Measurements from ENCODE around the gene STK10. TPM values are rescaled to one million over a fixed set of nuclear protein-coding genes. Genes with fewer than 3 reads are reported as not detected.
A peak's percentile ranks its signal among the peaks of the same experiment; 100 is the strongest.

STK10 gene
- total and polyA plus RNA-seq, 9 of the 15 experiments (the other 6 are each of a cell fraction or from before 2014, with no cell fraction given): 0.30 to 6.7 (median 2.4) TPM

GRCh38 chr5:172045315-172045632 lies 142.8 kb downstream of the STK10 start:
- H3K4me1 ChIP-seq (replicated peaks in 1 of 2; ENCODE audit: control insufficient read depth in 2 of 2, insufficient read depth in 2 of 2, low read length in 2 of 2): peaks cover 0 to 3% of the 10 kb centered on the region in 2 experiments; a peak in 2 of 5 replicates
- no peaks in the 10 kb centered on the region for H3K36me3 ChIP-seq (ENCODE audit: control insufficient read depth, insufficient read depth, low read length)
- whole genome bisulfite sequencing (ENCODE audit: insufficient coverage, low coverage, missing lambda C conversion rate): 37% methylated on average over 7 of the region's 7 CpGs
- H3K4me2 ChIP-seq (ENCODE audit: insufficient read depth, low read length): no peak overlapping the region
- H3K9ac ChIP-seq (ENCODE audit: insufficient read depth in 1 of 2, low read depth in 2 of 2, low read length in 2 of 2): no peak overlapping the region
- CTCF ChIA-PET (ENCODE audit: low intra/inter-chr PET ratio): interaction anchor here (0.8 kb wide), 1 partner anchor 12 kb away, joined by 3 read pairs; no protein-coding TSS in a partner anchor
- no peak for ATAC-seq
- DNase-seq (ENCODE audit: extremely low read depth in 1 of 4, low spot score in 3 of 4): no peak
- POLR2A ChIA-PET: interaction anchor here (1.0 kb wide), 1 partner anchor 39 kb away, joined by 3 read pairs; the partner anchor contains the start of gene FBXW11
- H2AFZ ChIP-seq (ENCODE audit: low read depth, low read length): no peak overlapping the region
- H4K20me1 ChIP-seq (replicated peaks; ENCODE audit: control insufficient read depth, insufficient read depth, low read length): no peaks in the 10 kb centered on the region
- TF ChIP-seq CEBPB (tag; IDR thresholded peaks at IDR 0.05) (peak; percentile 35), ZNF561 (CRISPR knock-in tag; conservative IDR thresholded peaks at IDR 0.05) (no peak), HNRNPK (IDR thresholded peaks at IDR 0.05; ENCODE audit: low read depth, low read length, poor library complexity, severe bottlenecking) (no peak), NCOA4 (IDR thresholded peaks at IDR 0.05; ENCODE audit: partially characterized antibody) (no peak), CTCF (IDR thresholded peaks at IDR 0.05 in 2 of 3, conservative IDR thresholded peaks at IDR 0.05 in 1 of 3; ENCODE audit: insufficient read depth in 2 of 3, low read depth in 1 of 3, low read length in 3 of 3) (0 out of 6 replicates have a peak, but pooled peaks of 1 of the 3 experiments have one; percentile 6)
- no peaks in the 10 kb centered on the region for H3K79me2 ChIP-seq (ENCODE audit: control insufficient read depth, insufficient read depth, low read length)
- peaks cover 15 to 21% of the 10 kb centered on the region in 2 experiments; a peak in 4 of 5 replicates for H3K27me3 ChIP-seq (ENCODE audit: control insufficient read depth in 2 of 2, insufficient read depth in 2 of 2, low read length in 2 of 2)
- no peaks in the 10 kb centered on the region for H3K9me3 ChIP-seq (replicated peaks; ENCODE audit: control insufficient read depth, insufficient read depth, low read depth, low read length)
- H3K9me1 ChIP-seq (ENCODE audit: control insufficient read depth, insufficient read depth, low read length): no peaks in the 10 kb centered on the region
- no peak overlapping the region for H3K27ac ChIP-seq (ENCODE audit: extremely low read depth, low read depth, low read length)
- in situ Hi-C loops (cut with MboI) (no loop called here), intact Hi-C loops (cut with micrococcal nuclease) (loop anchor here (10.0 kb wide), 2 partner anchors 270 to 410 kb away; no protein-coding TSS in a partner anchor)
- no TSS peak for BruUV-seq (replicated peaks)
- no peak for FAIRE-seq
- no peak overlapping the region for H3K4me3 ChIP-seq
